Endometrial microvascular endothelial cells (primary cell): ENCODE results near the gene RASSF4. TPM values are rescaled to one million over a fixed set of nuclear protein-coding genes. Genes with fewer than 3 reads are reported as not detected.
"Not testable (repeated sequence)": the region's sequence is repeated elsewhere in the genome, so short reads cannot be mapped to it uniquely, and the experiment has no call there.

Experiments used
- in situ Hi-C: cut with HindIII; loops from 2 replicates; pipeline ENCODE4 v1.10.0; 2017; ENCODE audit warnings: low sequenced_read_pairs, low pct_unique_long_range_greater_than_20kb; ENCODE audit errors: inconsistent ontology term
- total RNA-seq: library from RNA; depleted of rRNA; stranded (reverse); fragments of >200 nt; gene quantifications from one replicate; pipeline ENCODE4 v1.2.3, GENCODE V29; 2015; ENCODE audit errors: inconsistent ontology term

Gene RASSF4
- total RNA-seq, 1 donor from 2014 or later, result 0.28 TPM

- in situ Hi-C loops, result no loop called here
Measured at GRCh38 chr10:45006276-45007030, 46.9 kb downstream of the RASSF4 start.

DNA sequence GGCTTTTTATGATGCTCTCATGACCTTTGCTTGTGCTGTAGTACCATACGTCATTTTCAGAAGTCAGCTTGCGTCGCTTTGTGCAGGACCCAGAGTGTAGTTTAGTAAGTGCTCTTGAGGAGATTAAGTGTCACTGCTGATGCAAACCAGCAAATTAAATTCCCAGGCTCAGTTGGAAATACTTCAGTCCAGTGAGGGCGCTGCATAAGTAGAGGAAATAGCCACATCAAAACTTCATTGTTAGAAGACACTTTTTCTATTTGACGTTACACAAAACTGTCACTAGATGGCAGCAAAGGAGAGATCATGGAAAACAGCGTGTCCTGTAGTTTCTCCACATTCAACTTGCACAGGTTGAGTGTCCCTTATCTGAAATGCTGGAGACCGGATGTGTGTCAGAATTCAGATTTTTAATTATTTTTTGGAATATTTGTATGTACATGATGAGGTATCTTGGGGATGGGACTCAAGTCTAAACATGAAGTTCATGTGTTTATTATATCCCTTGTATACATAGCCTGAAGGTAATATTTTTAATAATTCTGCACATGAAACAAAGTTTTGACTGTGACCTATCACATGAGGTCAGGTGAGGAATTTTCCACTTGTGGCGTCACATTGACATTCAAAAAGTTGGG lies 49.0 kb downstream of the RASSF4 start:
- in situ Hi-C loops, result no loop called here

DNA sequence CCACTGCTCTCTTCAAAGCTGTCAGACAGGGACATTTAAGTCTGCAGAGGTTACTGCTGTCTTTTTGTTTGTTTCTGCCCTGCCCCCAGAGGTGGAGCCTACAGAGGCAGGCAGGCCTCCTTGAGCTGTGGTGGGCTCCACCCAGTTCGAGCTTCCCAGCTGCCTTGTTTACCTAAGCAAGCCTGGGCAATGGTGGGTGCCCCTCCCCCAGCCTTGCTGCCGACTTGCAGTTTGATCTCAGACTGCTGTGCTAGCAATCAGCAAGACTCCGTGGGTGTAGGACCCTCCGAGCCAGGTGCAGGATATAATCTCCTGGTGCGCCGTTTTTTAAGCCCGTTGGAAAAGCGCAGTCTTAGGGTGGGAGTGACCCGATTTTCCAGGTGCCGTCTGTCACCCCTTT lies 55.0 kb downstream of the RASSF4 start:
- in situ Hi-C loops, result not testable (repeated sequence)

DNA sequence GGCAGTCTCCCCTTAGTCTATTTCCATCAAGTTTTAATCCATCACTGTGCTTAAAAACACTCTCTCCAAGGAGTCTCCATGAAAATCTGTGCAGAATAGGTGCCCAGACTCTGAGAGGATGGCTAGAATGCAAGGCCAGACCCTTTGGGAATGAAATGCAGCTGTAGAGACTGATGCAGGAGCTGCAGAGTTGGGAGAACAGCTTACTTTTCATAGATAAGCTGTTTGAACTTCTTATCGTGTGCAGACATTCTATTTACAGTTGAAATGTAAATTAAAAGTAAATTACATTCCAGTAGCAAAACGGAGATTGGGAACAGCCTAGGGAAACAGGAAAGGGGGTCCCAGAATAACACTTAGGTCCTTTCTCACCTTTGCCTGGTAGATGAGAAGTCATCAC lies 56.0 kb downstream of the RASSF4 start:
- in situ Hi-C loops, result no loop called here

DNA sequence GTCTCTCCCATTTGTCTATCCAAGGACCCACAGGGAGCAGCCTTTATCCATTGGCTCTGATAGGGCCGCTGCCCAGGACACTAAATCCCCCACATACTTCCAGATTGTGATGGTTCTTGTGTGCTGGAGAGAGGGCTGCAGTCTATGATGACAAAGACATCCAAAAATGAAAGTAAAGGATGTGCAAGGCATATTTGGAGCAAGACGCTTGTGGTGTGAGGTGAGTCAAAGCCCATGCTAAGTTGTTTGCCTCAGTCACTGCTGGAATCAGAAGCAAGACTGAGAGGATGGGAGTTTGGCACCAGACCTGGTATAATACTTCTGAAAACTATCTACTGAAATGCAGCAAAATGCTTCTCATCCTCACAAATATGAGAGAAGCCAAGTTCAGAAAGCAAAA lies 63.8 kb downstream of the RASSF4 start:
- in situ Hi-C loops, result no loop called here

DNA sequence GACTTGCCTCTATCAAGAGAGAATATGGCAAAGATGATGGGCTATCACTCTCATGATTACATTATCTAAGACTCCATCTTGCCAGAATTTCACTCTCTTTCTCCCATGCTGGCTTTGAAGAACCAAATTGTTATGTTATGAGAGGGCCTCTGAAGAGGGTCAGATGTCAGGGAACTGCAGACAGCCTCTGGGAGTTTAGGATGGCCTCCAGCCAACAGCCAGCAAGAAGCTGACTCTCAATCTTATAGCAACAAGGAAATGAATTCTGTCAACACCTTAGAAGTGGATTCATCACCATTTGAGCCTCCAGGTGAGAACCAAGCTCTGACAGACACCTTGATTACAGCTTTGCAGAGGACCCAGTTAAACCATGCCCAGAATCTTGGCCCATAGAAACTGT lies 74.7 kb downstream of the RASSF4 start:
- in situ Hi-C loops, result no loop called here

GRCh38 chr10:45035673-45036072 lies 76.1 kb downstream of the RASSF4 start:
- in situ Hi-C loops, result no loop called here

- in situ Hi-C loops, result no loop called here
Measured at GRCh38 chr10:45040921-45041542, 81.4 kb downstream of the RASSF4 start.

DNA sequence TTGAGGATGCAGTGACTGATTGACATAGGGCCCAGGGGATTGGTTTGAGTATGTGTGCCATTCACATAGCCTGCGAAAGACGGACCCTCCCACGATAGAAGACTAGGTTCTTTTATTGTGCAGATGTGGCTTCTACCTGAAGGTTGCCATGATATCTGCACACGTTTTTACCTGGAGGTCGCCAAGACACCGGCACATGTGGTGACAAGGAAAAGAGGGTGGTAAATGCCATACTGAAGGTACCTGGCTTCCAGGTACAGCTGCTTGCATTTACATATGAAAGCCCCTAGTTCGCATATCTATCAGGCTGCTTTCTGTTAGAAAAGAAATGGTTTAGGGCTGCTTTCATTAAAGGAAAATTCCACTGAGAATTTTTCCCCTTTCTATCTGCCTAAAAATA lies 84.7 kb downstream of the RASSF4 start:
- in situ Hi-C loops, result no loop called here

Other genes starting within 250 kb of the RASSF4 start
- gene TMEM72, start 48.5 kb upstream of the RASSF4 start, total RNA-seq, result not detected
- 10.1 TPM for gene DEPP1, start 19.0 kb downstream of the RASSF4 start, total RNA-seq
- 29.2 TPM for gene ZNF22, start 41.1 kb downstream of the RASSF4 start, total RNA-seq